Mesendoderm (in vitro differentiated cells): ENCODE data around the gene MARCHF10.

Source experiments
- DNase-seq: peaks from one replicate; pipeline ENCODE4 v3.0.0; 2013
- H2AK5ac ChIP-seq: 2 replicates; pipeline ENCODE4 v1.6.1; 2013; ENCODE audit warnings: low read length, inconsistent platforms
- H2BK120ac ChIP-seq: 2 replicates; pipeline ENCODE4 v1.6.1; 2013; ENCODE audit warnings: low read depth, mild to moderate bottlenecking, low read length, moderate library complexity, mixed read lengths
- H2BK15ac ChIP-seq: replicated peaks from 2 replicates; pipeline ENCODE4 v1.6.1; 2013; ENCODE audit warnings: low read depth, mild to moderate bottlenecking, moderate library complexity
- H2BK5ac ChIP-seq: 2 replicates; pipeline ENCODE4 v1.6.1; 2013; ENCODE audit warnings: low read length, inconsistent platforms
- H3K18ac ChIP-seq: 2 replicates; pipeline ENCODE4 v1.6.1; 2013; ENCODE audit warnings: mild to moderate bottlenecking, low read length, mixed read lengths
- H3K23ac ChIP-seq: one replicate; pipeline ENCODE4 v1.6.1; 2013; ENCODE audit warnings: low read length
- H3K27ac ChIP-seq: 2 replicates; pipeline ENCODE4 v1.5.1; 2013; ENCODE audit warnings: low read depth, mild to moderate bottlenecking, inconsistent platforms, low read length, moderate library complexity
- H3K27me3 ChIP-seq: 2 replicates; pipeline ENCODE4 v1.6.1; 2013; ENCODE audit warnings: low read length, control low read depth, mild to moderate bottlenecking, inconsistent platforms; ENCODE audit not compliant: insufficient read depth, poor library complexity
- H3K36me3 ChIP-seq: 2 replicates; pipeline ENCODE4 v1.6.1; 2013; ENCODE audit warnings: low read length, inconsistent platforms; ENCODE audit not compliant: control insufficient read depth, insufficient read depth
- H3K4ac ChIP-seq: one replicate; pipeline ENCODE4 v1.6.1; 2013; ENCODE audit warnings: low read depth, mild to moderate bottlenecking, low read length, moderate library complexity
- H3K4me1 ChIP-seq: 2 replicates; pipeline ENCODE4 v1.6.1; 2013; ENCODE audit warnings: low read depth, low read length, inconsistent platforms; ENCODE audit not compliant: control insufficient read depth
- H3K4me2 ChIP-seq: 2 replicates; pipeline ENCODE4 v1.6.1; 2013; ENCODE audit warnings: low read length
- H3K4me3 ChIP-seq: 2 replicates; pipeline ENCODE4 v1.5.1; 2013; ENCODE audit warnings: mild to moderate bottlenecking, low read length
- H3K56ac ChIP-seq: one replicate; pipeline ENCODE4 v1.6.1; 2013; ENCODE audit warnings: low read length
- H3K79me1 ChIP-seq: 2 replicates; pipeline ENCODE4 v1.6.1; 2013; ENCODE audit warnings: low read length, inconsistent platforms
- H3K79me2 ChIP-seq: 2 replicates; pipeline ENCODE4 v1.6.1; 2013; ENCODE audit warnings: mild to moderate bottlenecking, low read length; ENCODE audit not compliant: control insufficient read depth, insufficient read depth
- H3K9ac ChIP-seq: 2 replicates; pipeline ENCODE4 v1.6.1; 2013; ENCODE audit warnings: low read length, inconsistent platforms
- H4K5ac ChIP-seq: one replicate; pipeline ENCODE4 v1.6.1; 2013; ENCODE audit warnings: low read length
- H4K8ac ChIP-seq: one replicate; pipeline ENCODE4 v1.6.1; 2013; ENCODE audit warnings: low read depth, mild to moderate bottlenecking, control low read depth, low read length, moderate library complexity
- WGBS: extraction: QIAGEN DNeasy Blood & Tissue Kit; methylation state at CpG from one replicate; pipeline ENCODE4 v1.1.7; 2013; ENCODE audit warnings: low lambda C conversion rate, missing lambda C conversion rate; ENCODE audit not compliant: insufficient coverage; ENCODE audit errors: extremely low coverage; 5-methylcytosine and 5-hydroxymethylcytosine counted together

The MARCHF10 gene

GRCh38 chr17:62744259-62744658 is 63.9 kb downstream of the MARCHF10 start:
- WGBS = no CpG with 5 or more reads among the region's 7 CpGs
- H3K4ac ChIP-seq = no peak overlapping the region
- no peak for DNase-seq
- H4K5ac ChIP-seq = no peak overlapping the region
- no peaks in the 10 kb centered on the region for H3K4me1 ChIP-seq
- H2BK5ac ChIP-seq = no peak overlapping the region
- no peak overlapping the region for H3K27ac ChIP-seq
- H4K8ac ChIP-seq = no peak overlapping the region
- H3K18ac ChIP-seq = no peak overlapping the region
- no peak overlapping the region for H3K4me3 ChIP-seq
- no peak overlapping the region for H2BK120ac ChIP-seq
- H3K9ac ChIP-seq = no peak overlapping the region
- H2BK15ac ChIP-seq = no peak overlapping the region
- H3K79me1 ChIP-seq = no peaks in the 10 kb centered on the region
- no peak overlapping the region for H3K4me2 ChIP-seq
- H3K79me2 ChIP-seq = no peaks in the 10 kb centered on the region
- H2AK5ac ChIP-seq = no peak overlapping the region
- no peaks in the 10 kb centered on the region for H3K36me3 ChIP-seq
- no peak overlapping the region for H3K23ac ChIP-seq
- no peak overlapping the region for H3K56ac ChIP-seq
- no peaks in the 10 kb centered on the region for H3K27me3 ChIP-seq

- no peak overlapping the region for H4K5ac ChIP-seq
- no peaks in the 10 kb centered on the region for H3K79me1 ChIP-seq
- no peak overlapping the region for H3K9ac ChIP-seq
- no peaks in the 10 kb centered on the region for H3K4me1 ChIP-seq
- no peak overlapping the region for H3K27ac ChIP-seq
- H3K4ac ChIP-seq = no peak overlapping the region
- H3K4me2 ChIP-seq = no peak overlapping the region
- no peak overlapping the region for H3K56ac ChIP-seq
- no peaks in the 10 kb centered on the region for H3K27me3 ChIP-seq
- H2AK5ac ChIP-seq = no peak overlapping the region
- no peaks in the 10 kb centered on the region for H3K36me3 ChIP-seq
- H2BK15ac ChIP-seq = no peak overlapping the region
- H2BK120ac ChIP-seq = no peak overlapping the region
- H3K23ac ChIP-seq = no peak overlapping the region
- no peak overlapping the region for H3K4me3 ChIP-seq
- WGBS = no CpG with 5 or more reads among the region's 4 CpGs
- no peaks in the 10 kb centered on the region for H3K79me2 ChIP-seq
- no peak overlapping the region for H3K18ac ChIP-seq
- H2BK5ac ChIP-seq = no peak overlapping the region
- no peak for DNase-seq
- H4K8ac ChIP-seq = no peak overlapping the region
Observed at GRCh38 chr17:62741290-62741689, 66.8 kb downstream of the MARCHF10 start.

GRCh38 chr17:62739645-62740388 is 68.3 kb downstream of the MARCHF10 start:
- Histone ChIP-seq H3K27me3 (no peaks in the 10 kb centered on the region), H3K4me3 (no peak overlapping the region), H2BK15ac (no peak overlapping the region), H3K4ac (no peak overlapping the region), H4K5ac (no peak overlapping the region), H4K8ac (no peak overlapping the region), H3K27ac (no peak overlapping the region), H2BK5ac (no peak overlapping the region), H3K79me2 (no peaks in the 10 kb centered on the region), H3K18ac (no peak overlapping the region), H3K36me3 (no peaks in the 10 kb centered on the region), H3K9ac (no peak overlapping the region), H3K79me1 (no peaks in the 10 kb centered on the region), H2BK120ac (no peak overlapping the region), H3K23ac (no peak overlapping the region), H3K4me2 (no peak overlapping the region), H2AK5ac (no peak overlapping the region), H3K56ac (no peak overlapping the region), H3K4me1 (no peaks in the 10 kb centered on the region)
- peak; percentile 58 for DNase-seq
- WGBS = no CpG with 5 or more reads among the region's 16 CpGs

GRCh38 chr17:62738281-62738680 is 69.8 kb downstream of the MARCHF10 start:
- Histone ChIP-seq H2AK5ac (no peak overlapping the region), H3K18ac (no peak overlapping the region), H3K23ac (no peak overlapping the region), H3K4me3 (no peak overlapping the region), H3K56ac (no peak overlapping the region), H3K36me3 (no peaks in the 10 kb centered on the region), H3K4me1 (no peaks in the 10 kb centered on the region), H3K79me1 (no peaks in the 10 kb centered on the region), H3K79me2 (no peaks in the 10 kb centered on the region), H3K27ac (no peak overlapping the region), H2BK15ac (no peak overlapping the region), H3K4ac (no peak overlapping the region), H2BK5ac (no peak overlapping the region), H3K4me2 (no peak overlapping the region), H3K27me3 (no peaks in the 10 kb centered on the region), H4K8ac (no peak overlapping the region), H4K5ac (no peak overlapping the region), H3K9ac (no peak overlapping the region), H2BK120ac (no peak overlapping the region)
- no CpG with 5 or more reads among the region's 9 CpGs for WGBS
- no peak for DNase-seq

- DNase-seq = no peak
- WGBS = no CpG with 5 or more reads among the region's 8 CpGs
Observed at GRCh38 chr17:62737513-62737912, 70.6 kb downstream of the MARCHF10 start.

More at GRCh38 chr17:62737513-62737912, 70.6 kb downstream of the MARCHF10 start:
- H3K4me2 ChIP-seq = no peak overlapping the region
- H3K4me3 ChIP-seq = no peak overlapping the region
- H3K79me1 ChIP-seq = no peaks in the 10 kb centered on the region
- H3K4ac ChIP-seq = no peak overlapping the region
- H3K18ac ChIP-seq = no peak overlapping the region
- H3K23ac ChIP-seq = no peak overlapping the region
- no peak overlapping the region for H4K5ac ChIP-seq
- H3K4me1 ChIP-seq = no peaks in the 10 kb centered on the region
- no peak overlapping the region for H2BK5ac ChIP-seq
- no peak overlapping the region for H2BK15ac ChIP-seq
- H3K36me3 ChIP-seq = no peaks in the 10 kb centered on the region
- no peaks in the 10 kb centered on the region for H3K27me3 ChIP-seq
- H4K8ac ChIP-seq = no peak overlapping the region
- H3K27ac ChIP-seq = no peak overlapping the region
- H2AK5ac ChIP-seq = no peak overlapping the region
- no peak overlapping the region for H2BK120ac ChIP-seq
- H3K9ac ChIP-seq = no peak overlapping the region
- no peaks in the 10 kb centered on the region for H3K79me2 ChIP-seq
- no peak overlapping the region for H3K56ac ChIP-seq
